ENCODE data around the gene HDAC11. TPM values are rescaled to one million over a fixed set of nuclear protein-coding genes. Genes with fewer than 3 reads are reported as not detected.

The HDAC11 gene
- total and polyA plus RNA-seq, 9 of the 15 experiments (the other 6 are each of a cell fraction or from before 2014, with no cell fraction given) = 0.60 to 6.0 (median 4.5) TPM

- intact Hi-C loops (cut with micrococcal nuclease) (loop anchor here (2.0 to 5.0 kb wide), 2 partner anchors 258 to 368 kb away; no protein-coding TSS in a partner anchor), in situ Hi-C loops (cut with MboI) (loop anchor here (5.0 kb wide), 1 partner anchor 373 kb away; no protein-coding TSS in a partner anchor)
- TF ChIP-seq ZNF282 (CRISPR knock-in tag; IDR thresholded peaks at IDR 0.05) = no peak
- no peak for TF ChIP-seq THRAP3 (IDR thresholded peaks at IDR 0.05; ENCODE audit: borderline replicate concordance)
- TF ChIP-seq ZNF274 (IDR thresholded peaks at IDR 0.05; ENCODE audit: borderline replicate concordance, low read depth, low read length) = no peak
- no peak for TF ChIP-seq MNT (conservative IDR thresholded peaks at IDR 0.05)
- no peak for TF ChIP-seq ZFPM2 (CRISPR knock-in tag; IDR thresholded peaks at IDR 0.05)
- TF ChIP-seq, protein P1, sequence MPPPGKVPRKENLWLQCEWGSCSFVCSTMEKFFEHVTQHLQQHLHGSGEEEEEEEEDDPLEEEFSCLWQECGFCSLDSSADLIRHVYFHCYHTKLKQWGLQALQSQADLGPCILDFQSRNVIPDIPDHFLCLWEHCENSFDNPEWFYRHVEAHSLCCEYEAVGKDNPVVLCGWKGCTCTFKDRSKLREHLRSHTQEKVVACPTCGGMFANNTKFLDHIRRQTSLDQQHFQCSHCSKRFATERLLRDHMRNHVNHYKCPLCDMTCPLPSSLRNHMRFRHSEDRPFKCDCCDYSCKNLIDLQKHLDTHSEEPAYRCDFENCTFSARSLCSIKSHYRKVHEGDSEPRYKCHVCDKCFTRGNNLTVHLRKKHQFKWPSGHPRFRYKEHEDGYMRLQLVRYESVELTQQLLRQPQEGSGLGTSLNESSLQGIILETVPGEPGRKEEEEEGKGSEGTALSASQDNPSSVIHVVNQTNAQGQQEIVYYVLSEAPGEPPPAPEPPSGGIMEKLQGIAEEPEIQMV (tag; conservative IDR thresholded peaks at IDR 0.05; ENCODE audit: low read depth) = no peak
- TF ChIP-seq CHD2 (IDR thresholded peaks at IDR 0.05; ENCODE audit: low read depth, low read length) = no peak
- no peak for TF ChIP-seq CBX1 (IDR thresholded peaks at IDR 0.05; ENCODE audit: low read depth)
- no peak for TF ChIP-seq KDM1A (IDR thresholded peaks at IDR 0.05)
- TF ChIP-seq, protein P2, sequence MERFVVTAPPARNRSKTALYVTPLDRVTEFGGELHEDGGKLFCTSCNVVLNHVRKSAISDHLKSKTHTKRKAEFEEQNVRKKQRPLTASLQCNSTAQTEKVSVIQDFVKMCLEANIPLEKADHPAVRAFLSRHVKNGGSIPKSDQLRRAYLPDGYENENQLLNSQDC (CRISPR knock-in tag; IDR thresholded peaks at IDR 0.05) = no peak
- TF ChIP-seq SIN3A (IDR thresholded peaks at IDR 0.05; ENCODE audit: borderline replicate concordance in 2 of 2, control insufficient read depth in 1 of 2, low read depth in 2 of 2, low read length in 2 of 2) = no peak
- no peak for TF ChIP-seq ETV6 (IDR thresholded peaks at IDR 0.05; ENCODE audit: borderline replicate concordance in 1 of 2, low read depth in 2 of 2, low read length in 1 of 2)
- TF ChIP-seq ETV6 (CRISPR knock-in tag; IDR thresholded peaks at IDR 0.05; ENCODE audit: borderline replicate concordance) = no peak
- TF ChIP-seq BRCA1 (IDR thresholded peaks at IDR 0.05) = no peak
- TF ChIP-seq BRCA1 (CRISPR knock-in tag; IDR thresholded peaks at IDR 0.05) = no peak
- TF ChIP-seq POLR2H (tag; IDR thresholded peaks at IDR 0.05; ENCODE audit: low read depth) = no peak
- Histone ChIP-seq H3K36me3 (ENCODE audit: control insufficient read depth, insufficient read depth, low read length) (no peaks in the 10 kb centered on the region), H3K9me3 (replicated peaks; ENCODE audit: control insufficient read depth, insufficient read depth, low read depth, low read length) (no peaks in the 10 kb centered on the region), H3K9me1 (ENCODE audit: control insufficient read depth, insufficient read depth, low read length) (no peaks in the 10 kb centered on the region), H4K20me1 (replicated peaks; ENCODE audit: control insufficient read depth, insufficient read depth, low read length) (no peaks in the 10 kb centered on the region), H3K9ac (ENCODE audit: insufficient read depth in 1 of 2, low read depth in 2 of 2, low read length in 2 of 2) (peak overlapping the region in 1 of 2 experiments; percentile 61; a peak in 1 of 4 replicates), H3K27me3 (ENCODE audit: control insufficient read depth in 2 of 2, insufficient read depth in 2 of 2, low read length in 2 of 2) (peaks cover 2 to 22% of the 10 kb centered on the region in 2 experiments; a peak in 2 of 5 replicates), H3K4me1 (replicated peaks in 1 of 2; ENCODE audit: control insufficient read depth in 2 of 2, insufficient read depth in 2 of 2, low read length in 2 of 2) (peaks cover 7 to 20% of the 10 kb centered on the region in 2 experiments; a peak in 4 of 5 replicates), H2AFZ (ENCODE audit: low read depth, low read length) (no peak overlapping the region), H3K4me3 (no peak overlapping the region), H3K27ac (ENCODE audit: extremely low read depth, low read depth, low read length) (no peak overlapping the region), H3K79me2 (ENCODE audit: control insufficient read depth, insufficient read depth, low read length) (no peaks in the 10 kb centered on the region), H3K4me2 (ENCODE audit: insufficient read depth, low read length) (no peak overlapping the region)
- no peak for DNase-seq (ENCODE audit: extremely low read depth in 1 of 4, low spot score in 3 of 4)
- CTCF ChIA-PET (ENCODE audit: low intra/inter-chr PET ratio) = no interaction called here
- no peak for FAIRE-seq
- POLR2A ChIA-PET = interaction anchor here (0.5 to 1.5 kb wide), 2 partner anchors 20 to 141 kb away, joined by 3 to 4 read pairs; partner anchors contain the start of gene HDAC11
- no peak for ATAC-seq
- BruUV-seq (replicated peaks) = no TSS peak
- 75% methylated on average over 7 of the region's 7 CpGs for WGBS (ENCODE audit: insufficient coverage, low coverage, missing lambda C conversion rate)
These were observed 19.8 kb upstream of the HDAC11 start for GRCh38 chr3:13460341-13460736.

All from K562 (cell line).